HAP-1 (cell line): ENCODE data around the gene ZNF526.
A peak's percentile ranks its signal among the peaks of the same experiment; 100 is the strongest.

Experiments used
- DNase-seq, 2 experiments: peaks; one replicate each; pipeline ENCODE4 v3.0.0-alpha.2; 2016 to 2020; ENCODE audit warnings: low spot score in 2 of 2
- H3K27me3 ChIP-seq: fragments of 250-450 bp; sonication (Bioruptor Pico); 2 replicates; pipeline ENCODE4 v1.5.1; 2020; ENCODE audit warnings: low read depth, mild to moderate bottlenecking, moderate library complexity
- H3K36me3 ChIP-seq: fragments of 250-450 bp; sonication (Bioruptor Pico); replicated peaks from 2 replicates; pipeline ENCODE4 v1.5.1; 2020; ENCODE audit warnings: mild to moderate bottlenecking
- H3K4me1 ChIP-seq: fragments of 250-450 bp; sonication (Bioruptor Pico); 2 replicates; pipeline ENCODE4 v1.5.1; 2020; ENCODE audit warnings: mild to moderate bottlenecking
- H3K4me3 ChIP-seq: fragments of 250-450 bp; sonication (Bioruptor Pico); 2 replicates; pipeline ENCODE4 v1.5.1; 2020; ENCODE audit warnings: mild to moderate bottlenecking, moderate library complexity
- H3K9me3 ChIP-seq: fragments of 250-450 bp; sonication (Bioruptor Pico); 2 replicates; pipeline ENCODE4 v1.5.1; 2020; ENCODE audit warnings: mild to moderate bottlenecking, moderate library complexity
- in situ Hi-C: fragments of 300-500 bp; cut with MboI; formaldehyde crosslinking; loops from 3 replicates; pipeline ENCODE4 v1.14.3; 2020; ENCODE audit warnings: low sequenced_read_pairs, inconsistent platforms, mixed read lengths

ZNF526 gene

GRCh38 chr19:42184401-42184861 lies 35.7 kb upstream of the ZNF526 start:
- in situ Hi-C loops = no loop called here
- H3K27me3 ChIP-seq = peaks cover 20% of the 10 kb centered on the region
- peak; percentile 63 to 88 for DNase-seq

GRCh38 chr19:42185277-42185676 lies 34.8 kb upstream of the ZNF526 start:
- no peak for DNase-seq
- in situ Hi-C loops = no loop called here
- H3K4me1 ChIP-seq = no peaks in the 10 kb centered on the region
- H3K4me3 ChIP-seq = no peak overlapping the region
- no peaks in the 10 kb centered on the region for H3K9me3 ChIP-seq
- peaks cover 12% of the 10 kb centered on the region; the same call in 1 of the 2 replicates for H3K27me3 ChIP-seq
- H3K36me3 ChIP-seq = no peaks in the 10 kb centered on the region

More at GRCh38 chr19:42184401-42184861, 35.7 kb upstream of the ZNF526 start:
- Histone ChIP-seq H3K36me3 (no peaks in the 10 kb centered on the region), H3K4me1 (no peaks in the 10 kb centered on the region), H3K4me3 (no peak overlapping the region), H3K9me3 (no peaks in the 10 kb centered on the region)

GRCh38 chr19:42188665-42189064 lies 31.4 kb upstream of the ZNF526 start:
- Histone ChIP-seq H3K36me3 (no peaks in the 10 kb centered on the region), H3K9me3 (no peaks in the 10 kb centered on the region), H3K4me3 (no peak overlapping the region), H3K4me1 (no peaks in the 10 kb centered on the region), H3K27me3 (peaks cover 7% of the 10 kb centered on the region)
- DNase-seq = no peak
- in situ Hi-C loops = no loop called here

GRCh38 chr19:42189133-42189532 lies 31.0 kb upstream of the ZNF526 start:
- Histone ChIP-seq H3K9me3 (no peaks in the 10 kb centered on the region), H3K4me1 (no peaks in the 10 kb centered on the region), H3K4me3 (no peak overlapping the region), H3K36me3 (no peaks in the 10 kb centered on the region), H3K27me3 (peaks cover 7% of the 10 kb centered on the region)
- in situ Hi-C loops = no loop called here
- DNase-seq = no peak

- DNase-seq = no peak
- no peaks in the 10 kb centered on the region for H3K36me3 ChIP-seq
These were observed 28.8 kb upstream of the ZNF526 start for GRCh38 chr19:42191330-42191729.

GRCh38 chr19:42191855-42192254 lies 28.3 kb upstream of the ZNF526 start:
- no peak for DNase-seq
- no peak overlapping the region for H3K4me3 ChIP-seq
- H3K36me3 ChIP-seq = no peaks in the 10 kb centered on the region
- H3K27me3 ChIP-seq = peaks cover 7% of the 10 kb centered on the region
- no peaks in the 10 kb centered on the region for H3K4me1 ChIP-seq
- in situ Hi-C loops = no loop called here
- H3K9me3 ChIP-seq = no peaks in the 10 kb centered on the region

More at GRCh38 chr19:42191330-42191729, 28.8 kb upstream of the ZNF526 start:
- H3K4me1 ChIP-seq = no peaks in the 10 kb centered on the region
- no peak overlapping the region for H3K4me3 ChIP-seq
- H3K27me3 ChIP-seq = peaks cover 7% of the 10 kb centered on the region
- H3K9me3 ChIP-seq = no peaks in the 10 kb centered on the region
- in situ Hi-C loops = no loop called here

- Histone ChIP-seq H3K4me3 (no peak overlapping the region), H3K9me3 (no peaks in the 10 kb centered on the region), H3K36me3 (peaks cover 2% of the 10 kb centered on the region), H3K27me3 (peaks cover 7% of the 10 kb centered on the region), H3K4me1 (no peaks in the 10 kb centered on the region)
- in situ Hi-C loops = no loop called here
- DNase-seq = no peak
These were observed 26.8 kb upstream of the ZNF526 start for GRCh38 chr19:42193294-42193693.

GRCh38 chr19:42193706-42194105 lies 26.4 kb upstream of the ZNF526 start:
- Histone ChIP-seq H3K4me1 (no peaks in the 10 kb centered on the region), H3K27me3 (peaks cover 7% of the 10 kb centered on the region), H3K4me3 (no peak overlapping the region), H3K9me3 (no peaks in the 10 kb centered on the region), H3K36me3 (peaks cover 6% of the 10 kb centered on the region)
- no peak for DNase-seq
- in situ Hi-C loops = no loop called here

GRCh38 chr19:42196011-42197001 lies 23.8 kb upstream of the ZNF526 start:
- in situ Hi-C loops = no loop called here
- H3K4me3 ChIP-seq = no peak overlapping the region
- DNase-seq = no peak
- no peaks in the 10 kb centered on the region for H3K4me1 ChIP-seq
- H3K9me3 ChIP-seq = no peaks in the 10 kb centered on the region
- H3K36me3 ChIP-seq = peaks cover 30% of the 10 kb centered on the region
- peaks cover 5% of the 10 kb centered on the region for H3K27me3 ChIP-seq

GRCh38 chr19:42197375-42197817 lies 22.7 kb upstream of the ZNF526 start:
- in situ Hi-C loops = no loop called here
- DNase-seq = no peak
- Histone ChIP-seq H3K4me3 (no peak overlapping the region), H3K4me1 (no peaks in the 10 kb centered on the region), H3K9me3 (no peaks in the 10 kb centered on the region), H3K27me3 (no peaks in the 10 kb centered on the region), H3K36me3 (peaks cover 41% of the 10 kb centered on the region)

- in situ Hi-C loops = no loop called here
- peaks cover 56% of the 10 kb centered on the region for H3K36me3 ChIP-seq
- no peaks in the 10 kb centered on the region for H3K9me3 ChIP-seq
- no peak for DNase-seq
- H3K4me1 ChIP-seq = no peaks in the 10 kb centered on the region
- no peaks in the 10 kb centered on the region for H3K27me3 ChIP-seq
- no peak overlapping the region for H3K4me3 ChIP-seq
These were observed 21.3 kb upstream of the ZNF526 start for GRCh38 chr19:42198676-42199439.

GRCh38 chr19:42199440-42200115 lies 20.5 kb upstream of the ZNF526 start:
- H3K4me1 ChIP-seq = no peaks in the 10 kb centered on the region
- no peak overlapping the region for H3K4me3 ChIP-seq
- H3K36me3 ChIP-seq = peaks cover 61% of the 10 kb centered on the region
- H3K9me3 ChIP-seq = no peaks in the 10 kb centered on the region
- in situ Hi-C loops = no loop called here
- DNase-seq = no peak
- H3K27me3 ChIP-seq = no peaks in the 10 kb centered on the region

- no peak for DNase-seq
- H3K4me3 ChIP-seq = no peak overlapping the region
- no peaks in the 10 kb centered on the region for H3K27me3 ChIP-seq
- peaks cover 61% of the 10 kb centered on the region for H3K36me3 ChIP-seq
- no peaks in the 10 kb centered on the region for H3K4me1 ChIP-seq
- in situ Hi-C loops = no loop called here
- no peaks in the 10 kb centered on the region for H3K9me3 ChIP-seq
These were observed 19.9 kb upstream of the ZNF526 start for GRCh38 chr19:42200116-42200715.
